Hypothalamus (tissue), 51 donors: ENCODE results near the gene GALM.
"Not testable (repeated sequence)": the region's sequence is repeated elsewhere in the genome, so short reads cannot be mapped to it uniquely, and the experiment has no call there.

Experiments
- DNase-seq, 51 donors: peaks; one replicate each; lab custom pipeline; 2025; lab: John Stamatoyannopoulos, UW

The GALM gene

GRCh38 chr2:38672445-38673391, 6.8 kb downstream of the GALM start:
- DNase-seq = no peak

- DNase-seq = no peak
Measured at GRCh38 chr2:38676681-38677080, 10.8 kb downstream of the GALM start.

GRCh38 chr2:38680868-38681267, 15.0 kb downstream of the GALM start:
- DNase-seq = not testable (repeated sequence)

GRCh38 chr2:38682008-38682575, 16.2 kb downstream of the GALM start:
- no peak for DNase-seq

GRCh38 chr2:38682620-38683019, 16.7 kb downstream of the GALM start:
- not testable (repeated sequence) for DNase-seq

GRCh38 chr2:38683766-38684165, 17.9 kb downstream of the GALM start:
- no peak for DNase-seq

- no peak for DNase-seq
Measured at GRCh38 chr2:38685116-38685735, 19.3 kb downstream of the GALM start.

- no peak for DNase-seq
Measured at GRCh38 chr2:38690499-38691420, 24.8 kb downstream of the GALM start.

GRCh38 chr2:38691994-38692393, 26.1 kb downstream of the GALM start:
- no peak for DNase-seq

GRCh38 chr2:38692636-38693318, 26.9 kb downstream of the GALM start:
- DNase-seq = no peak

GRCh38 chr2:38697116-38697840, 31.4 kb downstream of the GALM start:
- DNase-seq = no peak

- DNase-seq = no peak
Measured at GRCh38 chr2:38698467-38699003, 32.6 kb downstream of the GALM start.

- no peak for DNase-seq
Measured at GRCh38 chr2:38700113-38700785, 34.3 kb downstream of the GALM start.

GRCh38 chr2:38700881-38701458, 35.1 kb downstream of the GALM start:
- no peak for DNase-seq

GRCh38 chr2:38701542-38701941, 35.6 kb downstream of the GALM start:
- no peak for DNase-seq

- no peak for DNase-seq
Measured at GRCh38 chr2:38702413-38702812, 36.5 kb downstream of the GALM start.

GRCh38 chr2:38703336-38703735, 37.4 kb downstream of the GALM start:
- DNase-seq = not testable (repeated sequence)

- DNase-seq = no peak
Measured at GRCh38 chr2:38704664-38705063, 38.8 kb downstream of the GALM start.
